ENCODE results near the gene STT3B.

The STT3B gene

DNA sequence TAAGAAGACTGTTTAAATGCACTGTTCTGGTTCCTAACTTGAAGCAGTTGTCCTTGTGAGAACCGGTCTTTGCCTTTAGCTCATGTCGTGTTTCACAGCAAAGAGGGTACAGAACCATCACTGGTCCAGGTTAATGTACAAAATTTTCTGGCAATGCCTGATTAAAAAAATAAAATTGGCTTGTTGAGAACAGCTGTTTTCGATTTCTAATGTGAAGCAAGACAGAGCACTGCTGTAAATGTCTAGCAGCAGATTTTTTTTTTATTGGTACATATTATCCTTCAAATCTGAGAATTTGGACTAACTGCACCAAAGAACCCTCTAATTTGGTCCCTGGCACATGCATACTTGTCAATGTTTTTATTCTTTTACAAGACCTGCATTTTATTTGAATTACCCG is 103.3 kb downstream of the STT3B start:
- TF ChIP-seq SIN3A (IDR thresholded peaks at IDR 0.05; ENCODE audit: borderline replicate concordance, insufficient read depth, low read length) (no peak), POLR2AphosphoS5 (IDR thresholded peaks at IDR 0.05; ENCODE audit: low read depth, low read length) (no peak), TAF1 (IDR thresholded peaks at IDR 0.05; ENCODE audit: borderline replicate concordance, insufficient read depth, low read length) (no peak), FOXP2 (optimal IDR thresholded peaks at IDR 0.05; ENCODE audit: borderline replicate concordance, extremely low read depth, extremely low read length, insufficient read depth) (no peak)
- TF ChIP-seq, protein P1, sequence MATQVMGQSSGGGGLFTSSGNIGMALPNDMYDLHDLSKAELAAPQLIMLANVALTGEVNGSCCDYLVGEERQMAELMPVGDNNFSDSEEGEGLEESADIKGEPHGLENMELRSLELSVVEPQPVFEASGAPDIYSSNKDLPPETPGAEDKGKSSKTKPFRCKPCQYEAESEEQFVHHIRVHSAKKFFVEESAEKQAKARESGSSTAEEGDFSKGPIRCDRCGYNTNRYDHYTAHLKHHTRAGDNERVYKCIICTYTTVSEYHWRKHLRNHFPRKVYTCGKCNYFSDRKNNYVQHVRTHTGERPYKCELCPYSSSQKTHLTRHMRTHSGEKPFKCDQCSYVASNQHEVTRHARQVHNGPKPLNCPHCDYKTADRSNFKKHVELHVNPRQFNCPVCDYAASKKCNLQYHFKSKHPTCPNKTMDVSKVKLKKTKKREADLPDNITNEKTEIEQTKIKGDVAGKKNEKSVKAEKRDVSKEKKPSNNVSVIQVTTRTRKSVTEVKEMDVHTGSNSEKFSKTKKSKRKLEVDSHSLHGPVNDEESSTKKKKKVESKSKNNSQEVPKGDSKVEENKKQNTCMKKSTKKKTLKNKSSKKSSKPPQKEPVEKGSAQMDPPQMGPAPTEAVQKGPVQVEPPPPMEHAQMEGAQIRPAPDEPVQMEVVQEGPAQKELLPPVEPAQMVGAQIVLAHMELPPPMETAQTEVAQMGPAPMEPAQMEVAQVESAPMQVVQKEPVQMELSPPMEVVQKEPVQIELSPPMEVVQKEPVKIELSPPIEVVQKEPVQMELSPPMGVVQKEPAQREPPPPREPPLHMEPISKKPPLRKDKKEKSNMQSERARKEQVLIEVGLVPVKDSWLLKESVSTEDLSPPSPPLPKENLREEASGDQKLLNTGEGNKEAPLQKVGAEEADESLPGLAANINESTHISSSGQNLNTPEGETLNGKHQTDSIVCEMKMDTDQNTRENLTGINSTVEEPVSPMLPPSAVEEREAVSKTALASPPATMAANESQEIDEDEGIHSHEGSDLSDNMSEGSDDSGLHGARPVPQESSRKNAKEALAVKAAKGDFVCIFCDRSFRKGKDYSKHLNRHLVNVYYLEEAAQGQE (IDR thresholded peaks at IDR 0.05; ENCODE audit: insufficient read depth in 1 of 2, low read depth in 2 of 2, low read length in 2 of 2) = no peak

DNA sequence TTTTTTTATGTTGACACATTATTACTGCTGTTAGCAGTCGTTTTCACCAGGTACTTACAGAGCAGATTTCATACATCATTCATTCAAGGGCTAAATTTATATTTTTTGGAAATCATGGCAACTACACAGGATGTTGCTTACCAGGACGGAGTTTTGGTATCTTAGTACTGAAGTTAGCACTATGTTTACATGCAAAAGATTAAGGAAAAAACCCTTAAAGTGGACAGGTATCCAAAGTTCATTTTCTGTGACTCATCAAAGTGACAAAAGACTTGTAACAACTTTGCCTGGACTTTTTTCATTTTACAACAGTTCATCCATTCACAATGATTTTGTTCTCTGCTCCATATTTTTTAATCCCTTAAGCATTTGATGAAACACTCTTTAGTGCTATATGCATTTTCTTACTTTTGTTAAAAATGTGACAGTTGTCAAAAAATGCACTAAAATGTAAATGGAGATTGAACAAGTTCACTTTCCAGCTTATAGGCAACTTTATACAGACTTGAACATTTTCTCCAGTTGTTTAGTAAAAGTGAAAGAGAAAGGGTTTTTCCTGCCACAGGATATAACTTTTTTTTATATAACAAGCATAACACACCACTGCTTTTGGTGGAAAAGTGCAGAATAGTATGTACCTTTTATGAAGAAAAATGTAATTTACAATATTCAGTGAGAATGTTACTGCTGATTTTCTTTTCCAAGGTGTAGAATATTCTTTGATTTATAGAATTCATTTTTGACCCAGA is 104.1 kb downstream of the STT3B start:
- TF ChIP-seq TAF1 (IDR thresholded peaks at IDR 0.05; ENCODE audit: borderline replicate concordance, insufficient read depth, low read length) (no peak), SIN3A (IDR thresholded peaks at IDR 0.05; ENCODE audit: borderline replicate concordance, insufficient read depth, low read length) (no peak), FOXP2 (optimal IDR thresholded peaks at IDR 0.05; ENCODE audit: borderline replicate concordance, extremely low read depth, extremely low read length, insufficient read depth) (no peak), POLR2AphosphoS5 (IDR thresholded peaks at IDR 0.05; ENCODE audit: low read depth, low read length) (no peak)
- TF ChIP-seq, protein P1 (IDR thresholded peaks at IDR 0.05; ENCODE audit: insufficient read depth in 1 of 2, low read depth in 2 of 2, low read length in 2 of 2) = no peak

DNA sequence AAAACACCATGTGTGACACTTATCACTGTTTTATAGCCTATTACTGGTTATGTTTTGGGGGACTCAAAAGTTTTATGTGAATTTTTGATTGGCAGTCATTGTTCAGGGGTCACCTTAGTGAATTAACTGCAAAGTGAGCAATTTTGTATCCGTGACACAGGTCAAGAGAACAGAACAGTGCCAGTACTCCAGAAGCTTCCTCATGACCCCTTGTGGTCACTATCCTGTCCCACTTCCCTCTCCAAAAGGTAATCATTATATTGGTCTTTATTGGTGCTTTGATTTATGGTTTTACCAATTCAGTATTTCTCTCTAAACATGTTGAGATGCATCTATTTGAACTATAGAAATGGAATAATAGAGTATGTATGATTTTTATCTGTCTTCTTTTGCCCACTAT is 107.1 kb downstream of the STT3B start:
- TF ChIP-seq SIN3A (IDR thresholded peaks at IDR 0.05; ENCODE audit: borderline replicate concordance, insufficient read depth, low read length) = no peak
- TF ChIP-seq, protein P1 (IDR thresholded peaks at IDR 0.05; ENCODE audit: insufficient read depth in 1 of 2, low read depth in 2 of 2, low read length in 2 of 2) = no peak
- no peak for TF ChIP-seq FOXP2 (optimal IDR thresholded peaks at IDR 0.05; ENCODE audit: borderline replicate concordance, extremely low read depth, extremely low read length, insufficient read depth)
- no peak for TF ChIP-seq POLR2AphosphoS5 (IDR thresholded peaks at IDR 0.05; ENCODE audit: low read depth, low read length)
- no peak for TF ChIP-seq TAF1 (IDR thresholded peaks at IDR 0.05; ENCODE audit: borderline replicate concordance, insufficient read depth, low read length)

DNA sequence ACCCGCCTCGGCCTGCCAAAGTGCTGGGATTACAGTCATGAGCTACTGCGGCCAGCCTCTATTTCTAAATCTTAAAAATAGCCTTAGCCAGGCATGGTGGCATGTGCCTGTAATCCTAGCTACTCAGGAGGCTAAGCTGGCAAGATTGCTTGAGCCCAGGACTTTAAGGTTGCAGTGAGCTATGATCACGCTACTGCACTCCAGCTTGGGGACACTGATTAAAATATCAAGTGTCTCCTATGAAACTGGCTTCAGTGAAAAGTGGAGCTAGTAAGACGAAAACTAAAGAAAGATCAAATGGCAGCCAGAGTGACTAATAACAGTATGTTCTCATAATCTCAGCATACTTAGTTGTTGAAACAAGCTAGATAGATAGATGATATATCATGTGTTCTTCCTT is 112.5 kb downstream of the STT3B start:
- TF ChIP-seq, protein P1 (IDR thresholded peaks at IDR 0.05; ENCODE audit: insufficient read depth in 1 of 2, low read depth in 2 of 2, low read length in 2 of 2) = no peak
- TF ChIP-seq POLR2AphosphoS5 (IDR thresholded peaks at IDR 0.05; ENCODE audit: low read depth, low read length) (no peak), SIN3A (IDR thresholded peaks at IDR 0.05; ENCODE audit: borderline replicate concordance, insufficient read depth, low read length) (no peak)

Data from PFSK-1 (cell line).